Measurements from ENCODE around the gene IER3. TPM values are rescaled to one million over a fixed set of nuclear protein-coding genes. Genes with fewer than 3 reads are reported as not detected.

IER3 gene
- total and polyA plus RNA-seq, 2 of the 13 experiments (the other 11 are each of a cell fraction or from before 2014, with no cell fraction given), result 51.1 to 131 TPM

- TF ChIP-seq CCDC6 (CRISPR knock-in tag; IDR thresholded peaks at IDR 0.05), result no peak
- TF ChIP-seq MIXL1 (CRISPR knock-in tag; IDR thresholded peaks at IDR 0.05), result no peak
- TF ChIP-seq HDAC2 (CRISPR knock-in tag; IDR thresholded peaks at IDR 0.05), result peak; percentile 23; the same call in 1 of the 2 replicates
- no peak for TF ChIP-seq ZNF543 (CRISPR knock-in tag; IDR thresholded peaks at IDR 0.05)
- peak in 1 of 2 experiments; percentile 53; a peak in 2 of 4 replicates for TF ChIP-seq KLF16 (CRISPR knock-in tag; IDR thresholded peaks at IDR 0.05)
- no peak for TF ChIP-seq SNAPC4 (CRISPR knock-in tag; IDR thresholded peaks at IDR 0.05)
- TF ChIP-seq TSC22D2 (CRISPR knock-in tag; IDR thresholded peaks at IDR 0.05; ENCODE audit: borderline replicate concordance), result no peak; the same call in 1 of the 2 replicates
- no peak for TF ChIP-seq STAT6 (CRISPR knock-in tag; IDR thresholded peaks at IDR 0.05; ENCODE audit: borderline replicate concordance)
- TF ChIP-seq LRRFIP1 (CRISPR knock-in tag; conservative IDR thresholded peaks at IDR 0.05), result no peak
- TF ChIP-seq FOSL1 (CRISPR knock-in tag; IDR thresholded peaks at IDR 0.05; ENCODE audit: borderline replicate concordance), result no peak
- TF ChIP-seq ZNF749 (CRISPR knock-in tag; IDR thresholded peaks at IDR 0.05; ENCODE audit: borderline replicate concordance), result peak; percentile 86; the same call in 1 of the 2 replicates
- TF ChIP-seq ZFYVE20 (CRISPR knock-in tag; IDR thresholded peaks at IDR 0.05; ENCODE audit: borderline replicate concordance, low read depth), result no peak
- TF ChIP-seq HMG20A (CRISPR knock-in tag; IDR thresholded peaks at IDR 0.05; ENCODE audit: borderline replicate concordance), result no peak
- TF ChIP-seq TEAD3 (CRISPR knock-in tag; optimal IDR thresholded peaks at IDR 0.05; ENCODE audit: borderline replicate concordance), result peak; percentile 88
- no peak; the same call in 1 of the 2 replicates for TF ChIP-seq RAD21 (CRISPR knock-in tag; IDR thresholded peaks at IDR 0.05)
Observed at GRCh38 chr6:30719791-30720737, 24.3 kb downstream of the IER3 start, which contains the start of gene TUBB (continued).
